Mucosa of stomach (tissue), 1 donor: Measurements from ENCODE around the gene WWP2.
A peak's percentile ranks its signal among the peaks of the same experiment; 100 is the strongest.

Source experiments
- H3K27me3 ChIP-seq: one replicate; pipeline ENCODE4 v1.7.0; 2013; ENCODE audit warnings: mild to moderate bottlenecking, low read length; ENCODE audit not compliant: control insufficient read depth, insufficient read depth
- H3K36me3 ChIP-seq: one replicate; pipeline ENCODE4 v1.7.0; 2013; ENCODE audit warnings: low read length; ENCODE audit not compliant: control insufficient read depth, insufficient read depth
- H3K4me1 ChIP-seq: one replicate; pipeline ENCODE4 v1.7.0; 2013; ENCODE audit warnings: mild to moderate bottlenecking, low read length; ENCODE audit not compliant: control insufficient read depth, insufficient read depth
- H3K4me3 ChIP-seq: one replicate; pipeline ENCODE4 v1.7.0; 2013; ENCODE audit warnings: low read length
- H3K9ac ChIP-seq: one replicate; pipeline ENCODE4 v1.7.0; 2013; ENCODE audit warnings: mild to moderate bottlenecking, low read length, moderate library complexity
- H3K9me3 ChIP-seq: one replicate; pipeline ENCODE4 v1.7.0; 2013; ENCODE audit warnings: mild to moderate bottlenecking, low read length, moderate library complexity; ENCODE audit not compliant: control insufficient read depth
- donor health status: Pancreatic carcinoma.

The WWP2 gene

GRCh38 chr16:69829338-69829737, 67.2 kb downstream of the WWP2 start:
- Histone ChIP-seq H3K36me3 (no peaks in the 10 kb centered on the region), H3K27me3 (no peaks in the 10 kb centered on the region), H3K4me3 (no peak overlapping the region), H3K9me3 (no peaks in the 10 kb centered on the region), H3K4me1 (peaks cover 42% of the 10 kb centered on the region), H3K9ac (no peak overlapping the region)

DNA sequence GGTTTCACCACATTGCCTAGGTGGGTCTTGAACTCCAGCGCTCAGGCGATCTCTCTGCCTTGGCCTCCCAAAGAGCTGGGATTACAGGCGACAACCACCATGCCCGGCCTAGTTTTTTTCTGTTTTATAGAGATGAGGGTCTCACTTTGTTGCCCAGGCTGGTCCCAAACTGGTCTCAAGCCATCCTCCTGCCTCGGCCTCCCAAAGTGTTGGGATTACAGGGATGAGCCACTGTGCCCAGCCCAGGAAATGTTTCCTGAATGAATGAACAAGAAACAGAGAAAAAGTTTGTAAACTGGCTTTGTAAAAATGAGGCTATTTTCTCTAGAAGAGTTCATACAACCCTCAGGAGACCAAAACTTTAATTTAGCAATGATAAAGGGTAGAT, 68.0 kb downstream of the WWP2 start:
- no peak overlapping the region for H3K9ac ChIP-seq
- peaks cover 42% of the 10 kb centered on the region for H3K4me1 ChIP-seq
- H3K9me3 ChIP-seq: no peaks in the 10 kb centered on the region
- H3K27me3 ChIP-seq: no peaks in the 10 kb centered on the region
- H3K4me3 ChIP-seq: no peak overlapping the region
- H3K36me3 ChIP-seq: no peaks in the 10 kb centered on the region

DNA sequence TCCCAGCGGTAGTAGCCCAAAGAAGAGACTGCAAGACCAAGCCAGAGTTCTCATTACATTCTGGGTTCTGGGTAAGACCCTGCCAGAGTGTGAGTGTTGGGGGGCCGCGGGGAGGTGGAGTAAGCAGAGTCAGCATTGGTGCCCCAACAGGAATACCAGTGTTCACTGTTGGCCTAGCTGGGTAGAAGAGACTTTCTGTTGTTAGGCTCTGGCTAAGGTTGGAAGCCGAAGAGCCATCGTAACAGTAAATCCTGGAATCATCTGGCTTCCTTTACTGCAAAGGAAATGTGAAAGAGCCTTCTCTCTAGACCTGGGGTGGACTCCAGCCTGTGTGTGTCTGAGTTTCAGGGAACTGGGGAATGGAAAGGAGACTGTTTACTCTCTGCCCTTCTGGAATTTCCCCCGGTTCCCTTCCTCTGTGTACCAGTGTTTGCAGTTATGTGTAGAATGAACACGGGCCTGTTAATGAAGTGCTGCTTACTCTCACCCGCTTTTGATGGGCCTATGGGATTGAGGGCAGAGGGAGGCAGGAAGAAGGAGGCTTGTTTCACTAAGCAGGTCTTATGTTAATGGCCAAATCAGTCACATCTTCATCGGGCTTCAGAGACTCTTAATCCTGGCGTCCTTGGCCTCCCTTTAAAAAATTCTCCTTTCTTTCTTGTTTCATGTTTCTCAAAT, 68.5 kb downstream of the WWP2 start:
- H3K9ac ChIP-seq: no peak overlapping the region

DNA sequence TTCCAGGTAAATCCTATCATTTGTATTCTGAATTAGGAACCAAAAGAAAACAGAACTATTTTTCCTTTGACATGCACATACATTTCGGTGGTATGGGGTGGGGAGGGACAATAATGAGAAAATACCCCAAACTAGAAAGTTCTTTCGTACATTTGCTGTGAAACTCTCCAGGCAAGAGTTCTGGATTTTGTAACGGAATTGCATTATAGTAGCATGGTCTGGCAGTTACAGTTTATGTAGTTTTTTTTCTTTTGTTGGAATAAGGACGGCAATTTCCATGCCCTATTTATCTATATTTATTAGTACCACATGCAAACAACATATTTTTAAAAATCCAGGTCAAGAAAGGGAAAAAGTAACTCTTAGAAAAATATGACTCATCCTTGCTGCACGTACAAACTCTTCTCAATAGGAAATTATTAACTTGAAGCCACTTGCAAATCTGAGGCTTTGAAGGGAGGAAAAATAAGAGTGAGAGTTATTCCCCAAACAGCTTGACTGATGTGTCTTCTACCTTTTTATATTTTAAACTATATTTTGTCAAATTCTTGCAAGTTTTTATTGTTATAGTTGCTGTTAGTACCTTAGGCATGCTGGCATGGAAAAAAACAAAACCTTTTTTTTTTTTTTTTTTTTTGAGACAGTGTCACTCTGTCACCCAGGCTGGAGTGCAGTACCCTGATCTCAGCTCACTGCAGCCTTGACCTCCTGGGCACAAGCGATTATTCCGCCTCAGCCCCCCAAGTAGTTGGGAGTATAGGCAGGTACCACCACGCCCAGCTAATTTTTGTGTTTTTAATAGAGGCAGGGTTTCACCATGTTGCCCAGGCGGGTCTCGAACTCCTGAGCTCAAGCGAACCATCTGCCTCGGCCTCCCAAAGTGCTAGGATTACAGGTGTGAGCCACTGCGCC, 69.3 kb downstream of the WWP2 start:
- Histone ChIP-seq H3K36me3 (no peaks in the 10 kb centered on the region), H3K4me3 (no peak overlapping the region), H3K9ac (no peak overlapping the region), H3K4me1 (peaks cover 38% of the 10 kb centered on the region), H3K27me3 (no peaks in the 10 kb centered on the region), H3K9me3 (no peaks in the 10 kb centered on the region)

More for the DNA sequence above, 68.5 kb downstream of the WWP2 start:
- H3K36me3 ChIP-seq: no peaks in the 10 kb centered on the region
- no peak overlapping the region for H3K4me3 ChIP-seq
- peaks cover 42% of the 10 kb centered on the region for H3K4me1 ChIP-seq
- H3K27me3 ChIP-seq: no peaks in the 10 kb centered on the region
- no peaks in the 10 kb centered on the region for H3K9me3 ChIP-seq

GRCh38 chr16:69833357-69834282, 71.5 kb downstream of the WWP2 start:
- Histone ChIP-seq H3K4me1 (peaks cover 40% of the 10 kb centered on the region), H3K36me3 (no peaks in the 10 kb centered on the region)

GRCh38 chr16:69834807-69835466, 72.8 kb downstream of the WWP2 start:
- no peak overlapping the region for H3K9ac ChIP-seq
- no peak overlapping the region for H3K4me3 ChIP-seq

More at GRCh38 chr16:69833357-69834282, 71.5 kb downstream of the WWP2 start:
- H3K27me3 ChIP-seq: no peaks in the 10 kb centered on the region
- H3K9me3 ChIP-seq: no peaks in the 10 kb centered on the region
- H3K4me3 ChIP-seq: no peak overlapping the region
- peak overlapping the region; percentile 36 for H3K9ac ChIP-seq

GRCh38 chr16:69836257-69836656, 74.1 kb downstream of the WWP2 start:
- H3K9me3 ChIP-seq: no peaks in the 10 kb centered on the region
- H3K27me3 ChIP-seq: no peaks in the 10 kb centered on the region
- no peaks in the 10 kb centered on the region for H3K36me3 ChIP-seq
- H3K4me1 ChIP-seq: peaks cover 52% of the 10 kb centered on the region
- H3K4me3 ChIP-seq: no peak overlapping the region
- H3K9ac ChIP-seq: no peak overlapping the region

More at GRCh38 chr16:69834807-69835466, 72.8 kb downstream of the WWP2 start:
- H3K9me3 ChIP-seq: no peaks in the 10 kb centered on the region
- no peaks in the 10 kb centered on the region for H3K27me3 ChIP-seq
- no peaks in the 10 kb centered on the region for H3K36me3 ChIP-seq
- H3K4me1 ChIP-seq: peaks cover 51% of the 10 kb centered on the region

GRCh38 chr16:69837380-69837779, 75.2 kb downstream of the WWP2 start:
- H3K9me3 ChIP-seq: no peaks in the 10 kb centered on the region
- no peak overlapping the region for H3K9ac ChIP-seq
- H3K27me3 ChIP-seq: no peaks in the 10 kb centered on the region
- H3K4me3 ChIP-seq: no peak overlapping the region
- no peaks in the 10 kb centered on the region for H3K36me3 ChIP-seq
- peaks cover 49% of the 10 kb centered on the region for H3K4me1 ChIP-seq

DNA sequence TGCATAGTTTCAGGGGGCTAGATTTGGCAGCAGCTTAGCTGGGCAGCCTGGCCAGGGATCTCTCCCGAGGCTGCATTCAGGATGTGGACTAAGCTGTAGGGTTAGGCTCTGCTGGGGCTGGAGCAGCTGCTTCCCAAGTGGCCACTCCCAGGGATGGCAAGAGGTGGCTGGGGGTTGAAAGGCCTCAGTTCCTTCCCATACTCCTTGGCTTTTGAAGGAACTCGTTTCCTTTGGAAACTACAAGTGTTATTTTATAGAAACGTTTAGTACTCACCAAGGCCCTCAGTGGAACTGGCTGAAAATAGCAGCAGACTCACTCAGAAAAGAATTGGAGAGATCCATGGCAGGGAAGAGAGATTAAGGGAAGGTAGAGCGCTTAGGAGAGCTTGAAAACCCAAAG, 76.4 kb downstream of the WWP2 start:
- Histone ChIP-seq H3K4me3 (no peak overlapping the region), H3K36me3 (no peaks in the 10 kb centered on the region), H3K9ac (no peak overlapping the region), H3K9me3 (no peaks in the 10 kb centered on the region), H3K4me1 (peaks cover 48% of the 10 kb centered on the region), H3K27me3 (no peaks in the 10 kb centered on the region)

DNA sequence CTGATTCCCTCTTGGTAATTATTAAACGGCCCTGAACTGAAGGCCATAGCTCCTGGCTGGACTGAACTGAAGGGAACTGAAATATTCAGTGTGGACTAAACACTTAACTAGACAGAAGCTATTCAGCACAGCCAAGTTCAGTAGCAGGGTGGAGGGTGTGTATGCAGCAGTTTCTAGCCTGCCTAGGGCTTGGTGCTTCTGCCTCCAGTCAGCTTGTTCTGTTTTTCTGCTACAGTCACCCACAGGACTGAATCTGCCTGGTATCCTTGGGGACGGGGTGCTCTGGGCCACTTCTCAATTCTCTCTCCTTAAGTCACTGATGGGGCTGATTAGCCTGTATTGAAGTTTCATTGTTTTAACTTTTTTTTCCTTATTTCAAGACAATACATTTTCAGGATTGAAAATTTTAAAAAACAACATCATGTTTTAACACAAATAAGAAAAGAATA, 77.1 kb downstream of the WWP2 start:
- Histone ChIP-seq H3K36me3 (no peaks in the 10 kb centered on the region), H3K4me1 (peaks cover 44% of the 10 kb centered on the region), H3K27me3 (no peaks in the 10 kb centered on the region), H3K9ac (no peak overlapping the region), H3K9me3 (no peaks in the 10 kb centered on the region), H3K4me3 (no peak overlapping the region)

- Histone ChIP-seq H3K4me1 (peaks cover 44% of the 10 kb centered on the region), H3K9ac (no peak overlapping the region), H3K36me3 (no peaks in the 10 kb centered on the region), H3K9me3 (no peaks in the 10 kb centered on the region), H3K27me3 (no peaks in the 10 kb centered on the region), H3K4me3 (no peak overlapping the region)
Measured at GRCh38 chr16:69839798-69840409, 77.8 kb downstream of the WWP2 start.
